NCI-H774 (cell line): ENCODE results near the gene SLC47A2.
"Not testable (repeated sequence)": the region's sequence is repeated elsewhere in the genome, so short reads cannot be mapped to it uniquely, and the experiment has no call there.

ENCODE experiments used
- DNase-seq: peaks from one replicate; lab custom pipeline; 2025; lab: John Stamatoyannopoulos, UW

The SLC47A2 gene

DNA sequence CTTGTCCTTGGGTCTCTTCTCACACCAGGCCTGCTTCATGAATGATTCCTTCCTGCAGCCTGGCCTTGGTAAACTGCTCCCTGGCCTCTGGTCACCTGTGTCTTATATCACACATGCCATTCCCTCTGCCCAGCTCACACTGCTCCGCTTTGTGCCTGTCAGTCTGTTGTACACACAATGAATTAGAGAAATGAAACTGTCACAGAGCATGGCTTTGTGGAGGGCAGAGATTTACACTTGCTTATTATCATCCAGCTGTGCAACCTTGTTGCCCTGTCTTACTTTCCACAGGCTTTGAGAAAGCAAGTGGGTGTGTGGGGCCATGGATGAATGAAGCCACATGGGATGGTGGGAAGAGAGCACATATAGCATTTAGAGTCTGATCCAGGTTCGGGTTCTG lies 45.5 kb downstream of the SLC47A2 start:
- DNase-seq = no peak

DNA sequence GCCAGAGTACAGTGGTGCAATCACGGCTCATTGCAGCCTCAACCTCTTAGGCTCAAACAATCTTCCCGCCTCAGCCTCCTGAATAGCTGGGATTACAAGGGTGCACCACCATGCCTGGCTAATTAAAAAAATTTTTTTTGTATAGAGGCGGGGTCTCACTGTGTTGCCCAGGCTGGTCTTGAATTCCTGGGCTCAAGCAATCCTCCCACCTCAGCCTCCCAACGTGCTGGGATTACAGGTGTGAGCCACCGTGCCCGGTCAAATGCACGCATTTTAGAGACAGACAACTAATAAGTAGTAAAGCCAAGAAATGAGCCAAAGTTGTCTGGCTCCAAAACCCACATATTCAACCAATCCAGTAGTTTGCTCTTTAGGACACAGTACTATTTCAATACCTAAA lies 46.7 kb downstream of the SLC47A2 start:
- not testable (repeated sequence) for DNase-seq

DNA sequence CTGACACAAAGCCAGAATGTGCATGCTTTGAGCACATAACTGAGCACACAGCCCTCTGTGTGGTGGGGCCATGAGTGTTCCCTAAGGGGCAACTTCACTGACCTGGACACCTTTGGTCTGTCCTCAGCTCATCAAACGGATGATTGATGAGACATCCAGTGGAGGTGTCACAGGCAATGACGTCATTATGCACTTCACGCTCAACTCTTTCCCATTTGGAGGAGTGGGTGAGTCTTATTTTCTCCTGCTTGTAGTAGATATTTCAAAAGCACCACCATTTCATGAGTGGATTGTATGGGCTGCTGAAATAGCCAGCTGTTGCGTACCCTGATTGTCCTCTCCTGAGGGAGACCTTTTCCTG lies 51.6 kb downstream of the SLC47A2 start:
- no peak for DNase-seq

DNA sequence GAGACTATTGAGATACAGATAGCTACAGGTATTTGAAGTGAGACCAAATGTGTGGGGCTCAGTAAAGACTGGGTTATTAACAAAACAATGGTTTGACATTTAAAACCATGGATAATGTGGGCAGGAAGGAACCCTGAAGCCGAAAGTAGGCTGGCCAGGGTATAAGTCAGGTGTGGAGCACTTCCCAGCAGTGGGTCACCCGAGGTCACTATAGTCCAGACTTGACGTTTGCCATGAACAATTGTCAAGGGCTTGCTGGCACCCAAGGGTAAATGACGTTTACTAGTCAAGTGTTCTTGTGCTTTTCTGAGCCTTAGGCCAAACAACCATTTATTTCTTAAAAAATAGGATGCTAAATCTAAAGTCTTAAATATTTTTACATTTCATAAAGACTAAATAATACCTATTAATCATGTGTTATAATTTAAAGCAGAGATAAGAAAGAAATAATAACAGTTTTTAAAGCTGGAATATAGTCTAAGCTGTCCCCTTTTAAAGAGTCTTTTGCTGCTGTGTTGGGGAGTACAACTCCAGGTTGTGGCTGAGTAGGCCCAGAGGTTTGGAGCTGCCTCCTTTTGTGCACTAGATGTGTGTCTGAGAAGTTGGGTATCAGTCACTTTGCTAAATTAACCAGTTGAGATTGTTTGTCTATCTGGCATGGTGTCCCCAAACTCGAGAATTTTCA lies 52.1 kb downstream of the SLC47A2 start:
- DNase-seq = no peak

DNA sequence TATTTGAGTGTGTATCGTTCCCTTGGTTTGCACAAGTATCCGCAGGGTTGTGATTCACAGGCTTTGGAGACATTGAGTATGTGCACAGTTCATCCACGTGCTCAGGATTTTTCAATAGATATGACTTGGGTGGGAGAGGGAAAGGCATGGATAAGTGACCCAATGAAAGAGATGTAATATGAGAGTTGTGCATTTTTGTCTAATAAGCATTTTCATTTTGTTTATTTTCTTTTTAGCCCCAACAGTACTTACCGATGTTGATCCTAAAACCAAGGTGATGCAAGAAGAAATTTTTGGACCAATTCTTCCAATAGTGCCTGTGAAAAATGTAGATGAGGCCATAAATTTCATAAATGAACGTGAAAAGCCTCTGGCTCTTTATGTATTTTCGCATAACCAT lies 53.3 kb downstream of the SLC47A2 start:
- no peak for DNase-seq

DNA sequence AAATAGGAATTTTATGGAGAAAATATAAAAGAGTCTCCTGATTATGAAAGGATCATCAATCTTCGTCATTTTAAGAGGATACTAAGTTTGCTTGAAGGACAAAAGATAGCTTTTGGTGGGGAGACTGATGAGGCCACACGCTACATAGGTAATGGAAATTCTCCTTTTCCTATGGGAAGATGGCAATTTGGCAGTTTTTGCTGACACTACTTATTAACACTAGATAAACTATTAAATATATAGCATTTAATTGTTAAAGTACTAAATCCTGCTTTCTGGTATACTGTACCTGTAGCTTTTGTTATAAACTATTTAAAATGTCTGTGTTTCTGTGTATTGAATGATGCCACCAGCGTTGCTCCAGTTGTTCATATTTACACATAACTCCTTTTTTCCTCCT lies 55.3 kb downstream of the SLC47A2 start:
- DNase-seq = no peak

DNA sequence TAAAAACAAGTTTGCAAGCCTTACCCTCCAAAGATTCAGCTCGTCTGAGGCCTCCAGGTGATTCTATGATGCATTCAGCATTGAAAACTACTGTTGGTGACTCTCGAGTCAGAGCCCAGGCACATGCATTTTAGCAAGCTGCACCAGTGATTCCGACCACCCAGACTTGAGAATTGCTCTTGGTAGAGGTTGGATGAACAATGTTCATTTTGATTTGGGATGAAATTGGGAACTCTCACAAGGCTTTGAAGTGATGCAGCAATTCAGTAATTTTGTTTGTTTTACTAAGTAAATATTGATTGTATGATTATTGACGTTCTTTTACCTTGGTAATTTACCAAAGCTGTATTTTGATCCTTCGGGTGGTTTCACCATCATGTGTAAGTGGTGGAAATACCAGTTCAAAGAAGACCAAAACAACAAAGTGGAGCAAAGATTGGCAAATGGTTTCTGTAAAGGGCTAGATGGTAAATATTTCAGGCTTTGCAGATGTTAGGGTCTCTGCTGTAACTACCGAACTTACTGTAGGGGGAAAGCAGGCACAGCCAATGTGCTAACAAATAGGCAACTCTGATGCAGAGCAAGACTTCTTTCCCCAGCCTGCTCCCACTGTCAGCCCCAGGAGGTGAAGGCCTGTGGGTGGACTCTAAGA lies 56.0 kb downstream of the SLC47A2 start:
- no peak for DNase-seq

DNA sequence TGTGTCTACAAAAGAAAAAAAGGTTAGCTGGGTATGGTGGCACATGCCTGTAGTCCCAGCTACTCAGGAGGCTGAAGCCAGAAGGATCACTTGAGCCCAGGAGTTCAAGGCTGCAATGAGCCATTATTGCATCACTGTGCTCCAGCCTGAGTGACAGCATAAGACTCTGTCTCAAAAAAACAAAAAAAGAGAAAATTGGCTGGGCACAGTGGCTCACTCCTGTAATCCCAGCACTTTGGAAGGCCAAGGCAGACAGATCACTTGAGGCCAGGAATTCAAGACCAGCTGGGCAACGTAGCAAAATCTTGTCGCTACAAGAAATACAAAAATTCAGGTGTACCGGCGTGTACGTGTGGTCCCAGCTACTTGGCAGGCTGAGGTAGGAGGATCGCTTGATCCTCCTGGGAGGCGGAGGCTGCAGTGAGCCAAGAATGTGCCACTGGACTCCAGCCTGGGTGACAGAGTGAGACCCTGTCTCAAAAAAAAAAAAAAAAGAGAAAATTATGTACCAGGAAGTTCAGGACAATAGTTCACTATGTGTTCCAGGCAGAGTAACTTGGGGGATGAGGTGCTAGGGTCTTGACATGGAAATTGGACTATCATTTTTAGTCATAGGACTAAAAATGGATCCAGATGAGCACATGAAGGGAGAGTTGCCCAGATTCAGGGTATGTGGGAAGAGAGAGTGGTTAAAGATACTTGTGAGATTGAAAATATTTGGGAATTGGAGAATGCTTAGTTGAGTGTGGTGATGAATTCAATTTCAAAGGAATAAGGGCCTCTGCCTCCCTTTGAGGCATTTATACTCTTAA lies 56.8 kb downstream of the SLC47A2 start:
- DNase-seq = no peak

DNA sequence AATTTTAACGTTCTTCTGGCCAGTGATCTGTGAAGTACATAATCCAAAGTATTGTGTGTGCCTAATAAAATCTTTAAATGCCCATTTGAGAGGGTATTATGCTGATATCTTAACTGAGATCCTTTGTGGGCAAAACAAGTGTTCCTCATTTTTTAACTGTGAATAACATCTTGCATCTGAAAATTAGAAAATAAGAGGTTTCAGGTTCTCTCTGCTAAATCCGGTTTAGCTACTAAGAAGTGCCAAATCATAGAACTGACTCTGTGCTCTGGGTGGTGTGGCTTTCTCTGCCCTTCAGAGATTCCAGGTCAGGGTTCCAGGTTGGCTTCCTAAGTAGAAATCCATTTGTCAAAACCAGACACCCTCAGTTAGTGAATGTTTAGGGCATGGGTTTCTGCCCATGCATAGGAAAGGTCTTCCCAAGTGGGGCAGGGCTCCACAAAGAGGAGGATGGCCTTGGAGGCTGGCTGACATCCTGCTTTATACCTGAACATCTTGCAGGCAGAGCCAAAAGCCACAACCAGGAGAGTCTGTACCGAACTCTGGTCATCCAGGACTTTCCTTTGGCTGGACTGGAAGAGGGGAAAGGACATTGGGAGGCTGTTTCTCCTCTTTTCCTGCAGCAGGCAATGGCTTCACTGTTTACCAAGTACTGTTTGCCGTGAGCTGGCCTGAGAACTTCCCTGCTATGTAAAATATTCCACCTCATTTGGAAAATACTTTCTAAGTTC lies 59.4 kb downstream of the SLC47A2 start:
- no peak for DNase-seq

DNA sequence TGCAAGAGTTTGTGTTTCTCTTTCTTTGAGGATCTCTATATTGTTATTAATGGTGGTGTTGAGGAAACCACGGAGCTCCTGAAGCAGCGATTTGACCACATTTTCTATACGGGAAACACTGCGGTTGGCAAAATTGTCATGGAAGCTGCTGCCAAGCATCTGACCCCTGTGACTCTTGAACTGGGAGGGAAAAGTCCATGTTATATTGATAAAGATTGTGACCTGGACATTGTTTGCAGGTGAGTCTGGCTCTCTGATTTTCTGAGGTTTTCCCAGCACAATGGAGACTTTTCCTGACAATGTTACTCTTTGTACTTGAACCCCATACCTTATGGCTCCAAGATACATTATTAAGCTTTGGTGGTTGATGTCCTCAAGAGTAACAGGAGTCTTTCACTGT lies 60.0 kb downstream of the SLC47A2 start:
- DNase-seq = no peak

DNA sequence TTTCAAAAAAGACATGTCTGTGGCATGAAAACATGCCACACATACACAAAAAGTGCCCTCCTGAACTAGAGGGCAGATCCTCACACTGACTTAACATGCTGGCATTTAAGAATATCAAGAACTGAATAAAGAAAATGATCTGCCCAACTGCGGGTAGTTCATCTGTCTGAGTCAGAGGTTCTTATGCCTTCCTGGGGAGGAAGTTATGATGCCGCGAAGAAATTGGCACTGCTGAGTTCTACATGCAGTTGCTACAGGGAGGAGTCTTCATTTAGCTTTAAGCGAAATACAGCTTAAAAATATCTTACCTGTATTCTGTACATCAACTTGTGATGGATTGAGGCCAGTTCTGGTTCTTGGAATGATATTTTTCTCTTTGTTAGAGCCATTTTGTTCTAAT lies 61.5 kb downstream of the SLC47A2 start:
- no peak for DNase-seq

DNA sequence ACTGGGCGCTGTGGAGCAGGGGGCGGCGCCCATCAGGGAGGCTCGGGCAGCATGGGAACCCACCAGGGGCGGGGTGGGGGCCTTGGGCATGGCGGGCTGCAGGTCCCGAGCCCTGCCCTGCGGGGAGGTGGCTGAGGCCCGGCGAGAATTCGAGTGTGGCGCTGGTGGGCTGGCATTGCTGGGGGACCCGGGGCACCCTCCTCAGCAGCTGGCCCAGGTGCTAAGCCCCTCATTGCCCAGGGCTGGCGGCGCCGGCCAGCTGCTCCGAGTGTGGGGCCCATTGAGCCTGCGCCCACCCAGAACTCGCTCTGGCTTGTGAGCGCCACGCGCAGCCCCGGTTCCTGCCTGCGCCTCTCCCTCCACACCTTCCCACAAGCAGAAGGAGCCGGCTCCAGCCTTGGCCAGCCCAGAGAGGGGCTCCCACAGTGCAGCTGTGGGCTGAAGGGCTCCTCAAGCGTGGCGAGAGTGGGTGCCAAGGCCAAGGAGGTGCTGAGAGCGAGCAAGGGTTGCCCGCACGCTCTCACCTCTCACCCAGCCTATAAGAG lies 62.0 kb downstream of the SLC47A2 start:
- DNase-seq = no peak

DNA sequence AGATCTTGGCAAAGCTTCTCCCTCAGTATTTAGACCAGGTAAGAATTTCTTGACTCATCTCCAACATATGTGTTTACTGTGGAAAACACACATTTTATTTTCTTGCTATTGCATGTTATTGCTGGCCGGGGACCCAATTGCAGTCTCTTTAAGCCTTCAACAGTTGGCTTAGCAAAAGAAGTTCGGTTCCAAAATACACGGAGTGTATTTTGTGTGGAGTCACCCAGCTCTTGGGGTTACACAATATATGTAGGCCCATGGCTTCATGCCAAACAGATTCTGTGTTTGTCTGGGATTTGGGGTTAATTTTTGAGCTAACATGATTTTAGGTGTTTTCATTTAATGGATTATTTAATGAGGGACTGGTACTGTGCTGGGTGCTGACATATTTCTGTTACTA lies 63.8 kb downstream of the SLC47A2 start:
- no peak for DNase-seq

DNA sequence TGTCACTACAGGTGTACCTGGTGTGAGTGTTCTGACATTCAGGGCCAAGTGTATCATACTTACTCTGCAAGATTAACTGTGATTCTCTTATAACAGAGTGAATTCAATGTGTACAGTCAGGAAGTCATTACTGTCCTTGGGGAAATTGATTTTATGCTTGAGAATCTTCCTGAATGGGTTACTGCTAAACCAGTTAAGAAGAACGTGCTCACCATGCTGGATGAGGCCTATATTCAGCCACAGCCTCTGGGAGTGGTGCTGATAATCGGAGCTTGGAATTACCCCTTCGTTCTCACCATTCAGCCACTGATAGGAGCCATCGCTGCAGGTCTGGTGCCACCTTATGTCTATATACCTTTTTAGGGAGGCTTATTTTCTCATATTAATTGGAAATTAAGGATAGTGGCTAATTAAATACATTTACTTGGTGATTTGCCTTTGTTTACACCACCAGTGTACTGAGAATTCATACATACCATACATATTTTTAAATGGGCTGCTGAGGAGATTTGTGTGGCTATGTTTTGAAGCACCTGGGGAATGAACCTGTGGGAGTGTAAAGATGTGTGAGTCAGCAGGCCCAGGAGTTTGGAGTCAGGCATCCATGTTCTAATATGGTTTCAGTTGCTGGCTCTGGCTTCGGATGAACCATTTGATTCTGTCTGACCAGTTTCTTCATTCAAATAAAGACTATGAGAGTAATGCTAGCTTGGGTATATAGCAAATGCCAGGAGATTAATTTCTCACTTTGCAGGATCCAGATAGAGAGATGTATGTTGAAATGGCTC lies 64.7 kb downstream of the SLC47A2 start:
- DNase-seq = no peak

DNA sequence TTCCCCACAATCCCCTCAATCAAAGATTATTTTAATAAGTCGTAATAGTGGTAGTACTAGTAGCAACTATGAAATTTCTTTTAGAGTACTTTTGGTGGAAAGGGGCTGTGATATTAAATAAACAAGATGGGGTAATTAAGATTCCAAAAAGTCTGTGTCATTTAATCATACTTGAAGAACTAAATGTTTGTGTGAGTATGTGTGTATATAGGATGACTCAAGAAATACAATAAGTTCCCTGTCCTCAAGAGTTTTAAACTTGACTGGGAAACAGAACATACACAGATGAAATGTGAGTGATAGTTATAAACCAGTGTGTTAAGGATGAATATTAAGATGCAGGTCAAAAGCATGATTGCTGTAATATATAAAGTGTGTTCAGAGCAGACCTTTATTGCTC lies 65.6 kb downstream of the SLC47A2 start:
- DNase-seq = no peak

DNA sequence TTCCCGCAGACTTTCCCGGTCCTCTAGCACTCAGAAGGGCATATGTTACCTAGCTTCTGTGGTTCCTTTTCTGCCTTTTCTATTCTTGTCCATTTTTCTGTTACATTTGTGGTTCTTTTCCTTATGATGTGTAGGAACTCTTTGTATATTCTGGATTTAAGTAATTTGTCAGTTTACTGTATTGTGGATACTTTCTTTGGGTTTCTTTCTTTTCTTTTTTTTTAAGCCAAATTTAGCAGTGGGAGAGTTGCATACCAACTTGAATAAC lies 67.2 kb downstream of the SLC47A2 start:
- no peak for DNase-seq

DNA sequence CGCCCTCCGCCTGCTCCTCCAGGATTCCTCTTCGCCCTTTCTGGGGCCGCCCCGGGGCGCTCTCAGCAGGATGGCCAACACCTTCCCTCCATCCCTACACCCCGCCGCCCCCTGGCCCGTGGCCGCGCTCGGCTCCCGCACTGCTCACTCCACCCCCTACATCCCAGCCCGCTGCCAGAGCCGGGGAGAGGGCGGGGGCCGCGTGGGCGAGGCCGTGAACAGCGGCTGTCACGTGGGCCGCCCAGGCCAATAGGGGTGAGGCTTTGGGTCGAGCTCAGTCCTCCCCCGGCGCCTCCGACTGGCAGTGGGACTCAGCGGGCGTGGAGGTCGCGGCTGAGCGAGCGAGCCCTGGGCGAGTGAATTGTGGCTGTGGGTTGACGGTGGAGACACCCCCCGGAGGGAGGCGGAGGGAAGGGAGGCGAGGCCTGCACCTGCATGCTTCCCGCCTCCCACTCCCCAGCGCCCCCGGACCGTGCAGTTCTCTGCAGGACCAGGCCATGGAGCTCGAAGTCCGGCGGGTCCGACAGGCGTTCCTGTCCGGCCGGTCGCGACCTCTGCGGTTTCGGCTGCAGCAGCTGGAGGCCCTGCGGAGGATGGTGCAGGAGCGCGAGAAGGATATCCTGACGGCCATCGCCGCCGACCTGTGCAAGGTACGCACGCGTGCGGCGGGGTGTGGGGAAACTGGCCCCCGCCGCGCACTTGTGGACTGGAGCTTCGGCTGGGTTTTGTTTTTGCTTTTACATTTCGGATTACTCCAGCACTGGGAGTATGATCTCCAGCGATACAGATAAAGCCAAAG lies 67.7 kb downstream of the SLC47A2 start, which contains the start of gene ALDH3A2:
Gene ALDH3A2, plus strand, starts transcription at position 277 of the 799 bp plus-strand sequence. Its CDS starts 221 bp downstream, at position 498.
- DNase-seq = peak; percentile 79

DNA sequence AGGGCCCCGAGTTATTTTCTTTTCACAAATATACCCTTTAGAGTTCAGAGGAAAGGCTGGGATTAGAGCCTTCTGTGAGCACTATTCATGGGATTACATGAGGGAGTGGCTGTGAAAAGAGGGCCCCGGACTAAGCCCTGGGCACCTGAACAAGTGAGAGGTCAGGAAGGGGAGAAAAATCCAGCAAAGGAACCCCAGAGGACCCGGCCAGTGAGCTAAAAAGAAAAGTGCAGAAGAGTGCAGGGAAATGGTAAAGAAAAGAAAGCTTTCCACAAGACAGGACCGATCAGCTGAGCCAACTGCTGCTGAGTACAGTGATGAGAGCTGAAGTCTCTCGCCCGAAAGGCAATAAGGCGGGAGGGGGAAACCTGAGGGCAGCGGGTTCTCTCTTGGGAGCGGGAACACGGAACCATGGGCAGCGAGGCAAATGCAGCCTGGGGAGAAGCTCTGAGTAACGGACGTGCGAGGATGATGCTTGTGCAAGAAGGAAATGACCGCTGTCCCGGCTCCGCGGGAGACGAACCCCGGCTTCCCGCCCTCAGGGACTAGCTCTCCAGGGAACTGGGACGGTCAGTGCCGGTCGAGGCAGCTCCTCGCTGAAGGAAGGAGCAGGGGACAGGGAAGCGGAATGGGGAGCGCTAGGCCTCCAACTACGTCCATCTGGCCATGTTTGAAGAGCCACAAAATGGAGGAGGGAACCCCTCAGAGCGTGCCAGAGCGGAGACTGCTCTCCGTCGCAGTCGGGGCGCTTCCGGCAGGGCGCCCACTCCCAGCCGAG lies 68.5 kb downstream of the SLC47A2 start:
- DNase-seq = no peak

DNA sequence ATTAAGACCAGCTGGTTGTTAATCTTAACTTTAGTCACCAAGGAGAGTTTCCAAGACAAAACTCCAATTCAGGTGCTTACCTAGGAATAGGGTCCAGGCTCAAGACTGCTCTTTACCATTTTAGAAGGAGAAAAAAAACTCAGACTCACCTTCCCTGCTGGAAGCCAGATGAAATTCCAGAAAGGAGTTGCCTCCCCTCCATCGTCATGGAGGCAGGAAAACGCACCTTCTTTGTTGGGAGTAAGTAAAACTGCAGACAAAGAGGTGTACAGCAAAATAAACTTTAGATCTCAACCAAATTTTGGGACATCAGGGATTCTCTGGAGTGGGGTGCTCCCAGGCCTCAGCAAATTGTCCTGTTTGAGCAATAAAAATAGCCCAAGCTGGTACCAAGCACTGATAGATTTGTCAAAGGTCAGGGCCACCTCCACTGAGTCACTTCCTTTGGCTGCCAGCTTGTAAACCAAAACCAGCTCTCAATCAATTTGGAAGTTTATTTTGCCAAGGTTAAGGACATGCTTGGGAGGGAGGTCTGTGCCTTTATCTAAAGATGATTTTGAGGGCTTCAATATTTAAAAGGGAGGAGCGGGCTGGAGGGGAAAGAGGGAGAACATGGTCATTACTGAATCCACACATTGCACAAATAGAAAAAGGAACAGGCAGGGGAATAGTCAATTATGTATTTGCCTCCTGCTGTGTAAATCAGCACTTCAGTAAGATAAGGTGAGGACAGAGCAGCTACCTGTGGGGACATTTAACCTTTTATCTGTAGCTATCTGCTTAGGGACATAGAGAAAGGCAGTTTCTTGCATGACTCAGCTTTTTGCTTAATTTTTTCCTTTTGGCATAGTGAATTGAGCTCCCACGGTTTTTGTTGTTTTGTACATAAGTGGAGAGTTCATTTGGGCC lies 69.3 kb downstream of the SLC47A2 start:
- DNase-seq = no peak
